Tibial nerve (tissue), 4 donors: ENCODE data around the gene GALNS.

ENCODE experiments used
- EP300 ChIP-seq, 2 donors: sonication (generic); formaldehyde crosslinking; IDR thresholded peaks; one replicate each; pipeline ENCODE4 v1.6.1; 2017; ENCODE audit warnings: antibody characterized with exemption in 2 of 2, mild to moderate bottlenecking in 1 of 2
- TF ChIP-seq, protein P1 (sequence below), 5 experiments: fragments of 200-600 bp in 3 of 5; fragments of 450-650 bp in 2 of 5; sonication (generic) in 3 of 5; IDR thresholded peaks; one replicate each; pipeline ENCODE4 v1.5.1; 2016 to 2019; ENCODE audit warnings: antibody characterized with exemption in 5 of 5, mild to moderate bottlenecking in 3 of 5, moderate library complexity in 2 of 5

DNA sequence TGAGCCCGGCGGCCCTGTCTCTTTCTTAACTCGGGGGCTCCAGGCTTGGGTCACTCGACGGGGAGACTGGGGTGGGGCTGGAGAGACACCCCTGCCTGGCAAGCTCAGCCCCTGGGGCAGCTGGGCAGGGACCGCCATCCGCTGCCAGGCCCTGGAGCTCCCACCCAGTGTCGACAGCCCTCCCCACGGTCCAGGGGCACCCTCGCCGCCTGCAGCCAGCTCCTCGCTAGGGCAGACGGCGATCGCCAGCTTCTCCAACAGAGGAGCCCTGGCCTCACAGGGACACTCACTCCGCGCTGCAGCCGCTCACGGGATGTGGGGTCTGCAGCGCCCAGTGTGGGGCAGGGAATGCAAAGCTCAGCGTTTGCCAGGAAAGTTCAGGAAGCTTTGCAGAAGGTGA, 29.0 kb downstream of the GALNS start:
- TF ChIP-seq, protein P1, sequence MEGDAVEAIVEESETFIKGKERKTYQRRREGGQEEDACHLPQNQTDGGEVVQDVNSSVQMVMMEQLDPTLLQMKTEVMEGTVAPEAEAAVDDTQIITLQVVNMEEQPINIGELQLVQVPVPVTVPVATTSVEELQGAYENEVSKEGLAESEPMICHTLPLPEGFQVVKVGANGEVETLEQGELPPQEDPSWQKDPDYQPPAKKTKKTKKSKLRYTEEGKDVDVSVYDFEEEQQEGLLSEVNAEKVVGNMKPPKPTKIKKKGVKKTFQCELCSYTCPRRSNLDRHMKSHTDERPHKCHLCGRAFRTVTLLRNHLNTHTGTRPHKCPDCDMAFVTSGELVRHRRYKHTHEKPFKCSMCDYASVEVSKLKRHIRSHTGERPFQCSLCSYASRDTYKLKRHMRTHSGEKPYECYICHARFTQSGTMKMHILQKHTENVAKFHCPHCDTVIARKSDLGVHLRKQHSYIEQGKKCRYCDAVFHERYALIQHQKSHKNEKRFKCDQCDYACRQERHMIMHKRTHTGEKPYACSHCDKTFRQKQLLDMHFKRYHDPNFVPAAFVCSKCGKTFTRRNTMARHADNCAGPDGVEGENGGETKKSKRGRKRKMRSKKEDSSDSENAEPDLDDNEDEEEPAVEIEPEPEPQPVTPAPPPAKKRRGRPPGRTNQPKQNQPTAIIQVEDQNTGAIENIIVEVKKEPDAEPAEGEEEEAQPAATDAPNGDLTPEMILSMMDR (IDR thresholded peaks at IDR 0.05): no peak
- no peak for TF ChIP-seq EP300 (IDR thresholded peaks at IDR 0.05)
